Right renal cortex interstitium (tissue), 3 donors: ENCODE data around the gene WSB2. TPM values are rescaled to one million over a fixed set of nuclear protein-coding genes. Genes with fewer than 3 reads are reported as not detected.
A peak's percentile ranks its signal among the peaks of the same experiment; 100 is the strongest.

Experiments used
- DNase-seq, 3 donors: peaks; one replicate each; pipeline ENCODE4 v3.0.0-alpha.2; 2013; ENCODE audit warnings: low read depth in 3 of 3, low spot score in 2 of 3
- polyA plus RNA-seq, 3 donors: library from polyadenylated mRNA; unstranded; fragments of 120-200 nt; gene quantifications; one replicate each; pipeline ENCODE4 v1.2.1, GENCODE V29; 2013; ENCODE audit not compliant: insufficient read length in 3 of 3

Gene WSB2
- polyA plus RNA-seq, 3 donors = 52.1 to 53.2 (median 52.8) TPM

DNA sequence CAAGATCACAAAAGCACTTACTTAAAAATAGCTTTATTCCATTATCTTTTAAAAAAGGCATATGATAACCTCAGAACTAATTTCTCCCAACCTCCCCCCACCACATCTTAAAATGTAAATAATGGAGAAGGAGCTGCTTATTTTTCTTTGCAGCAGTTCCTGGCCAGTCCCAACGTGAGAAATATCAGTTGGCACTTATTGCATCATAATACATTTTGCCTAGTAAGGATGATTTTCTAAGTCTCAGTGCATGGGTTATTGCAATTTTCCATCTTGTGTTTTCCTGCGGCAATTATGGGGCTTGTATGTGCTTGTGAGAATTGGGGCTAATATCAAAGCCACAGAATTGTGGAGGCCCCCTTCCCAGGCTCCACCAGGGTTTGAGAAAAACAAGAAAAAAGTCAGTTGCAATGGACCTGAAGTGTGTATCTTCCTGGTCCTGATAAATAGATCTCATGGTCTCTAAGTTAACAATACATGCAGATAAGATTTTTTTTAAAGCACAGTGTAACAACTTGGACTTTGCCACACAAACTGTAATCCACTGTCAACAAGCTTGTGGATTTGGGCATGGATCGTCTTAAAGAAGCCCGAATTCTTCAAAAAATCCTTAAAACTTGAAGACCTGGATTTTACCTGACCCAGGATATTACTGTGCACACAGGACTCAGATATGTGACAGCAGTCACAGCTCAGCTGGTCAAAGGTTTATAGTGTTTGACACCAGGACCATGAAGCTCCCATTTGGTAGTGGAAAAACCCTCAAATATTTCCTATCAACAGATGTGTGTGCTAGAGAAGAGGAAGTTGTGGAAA, 2.8 kb upstream of the WSB2 start:
- DNase-seq = no peak

DNA sequence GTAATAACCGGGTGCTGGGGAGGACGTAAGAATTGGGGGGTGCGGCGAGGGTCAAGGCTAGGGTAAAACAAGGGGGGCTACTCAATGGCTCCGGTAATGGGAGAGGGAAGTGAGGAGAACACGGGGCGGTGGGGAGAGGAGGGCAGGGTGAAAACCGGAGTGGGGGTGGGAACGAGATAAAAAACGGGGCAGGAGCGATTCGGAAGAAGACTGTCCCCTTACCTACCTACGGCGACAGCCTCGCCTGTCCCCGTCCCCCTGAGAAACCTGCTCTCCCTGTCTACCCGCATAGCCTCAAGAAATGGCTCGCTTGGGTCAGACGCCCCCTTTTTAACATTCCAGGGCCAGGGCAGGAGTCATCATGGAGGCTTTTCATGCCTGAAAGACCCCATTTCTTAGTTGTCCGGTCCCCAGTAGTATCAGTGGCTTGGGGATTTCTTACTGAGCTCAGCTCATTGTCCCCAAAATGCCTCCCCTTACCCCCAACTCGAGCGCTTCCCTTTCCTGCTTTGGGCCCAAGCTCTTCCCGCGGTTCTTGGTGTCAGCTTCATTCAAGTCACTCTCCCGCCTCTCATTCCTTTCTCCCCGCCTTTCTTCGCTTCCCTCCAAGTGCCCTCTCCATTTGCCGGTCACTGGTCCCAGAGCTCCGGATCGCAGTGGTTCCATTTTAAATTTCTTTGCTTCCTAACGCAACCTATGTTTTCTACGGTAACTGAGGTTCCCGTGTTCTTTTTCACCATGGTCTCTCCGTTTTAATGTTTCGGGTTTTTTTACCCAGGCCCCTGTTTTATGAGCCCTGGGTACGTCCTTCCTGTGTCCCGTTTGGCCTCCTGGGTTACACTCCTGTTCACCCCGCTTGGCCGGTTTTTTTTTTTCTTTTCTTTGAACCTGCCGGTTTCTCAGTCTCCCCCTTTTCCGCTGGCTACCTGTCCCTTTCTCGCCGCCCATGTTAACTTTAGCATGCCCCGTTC, 1.2 kb upstream of the WSB2 start:
- peak in 2 of 3 donors; percentile 38 to 49 for DNase-seq

DNA sequence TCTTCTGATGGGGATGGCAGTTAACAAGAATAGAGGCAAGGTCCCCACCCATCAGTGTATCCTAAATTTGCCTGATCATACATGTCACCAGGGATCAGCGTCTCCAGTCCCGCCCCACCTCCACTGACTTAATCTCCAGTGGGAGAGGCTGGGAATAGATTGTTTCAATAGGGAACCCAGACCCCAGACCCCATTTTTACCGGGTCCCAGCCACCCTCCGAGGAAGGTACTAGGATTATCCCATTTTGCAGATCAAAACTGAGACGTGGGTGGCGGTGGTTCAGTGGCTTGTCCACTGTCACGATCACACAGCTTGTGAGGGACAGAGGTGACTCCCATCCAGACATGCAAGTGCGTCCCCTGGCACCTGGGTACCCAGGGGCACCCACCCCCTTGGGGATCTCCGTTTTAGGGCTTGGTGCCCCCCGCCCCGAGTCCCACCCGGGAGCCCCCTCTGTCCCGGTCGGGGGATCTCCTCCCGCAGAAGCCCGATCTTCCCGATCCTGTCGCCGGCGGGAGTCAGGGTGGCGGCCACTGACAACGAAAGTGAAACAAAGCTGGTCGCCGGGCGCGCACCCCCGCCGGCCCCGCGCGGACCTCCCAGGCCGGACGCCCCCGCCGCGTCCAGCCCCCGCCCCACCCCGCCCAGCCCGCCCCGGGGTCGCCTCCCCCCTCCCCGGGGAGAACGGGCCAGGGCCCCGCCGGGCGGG, 523 bp downstream of the WSB2 start:
- peak in 2 of 3 donors; percentile 5 to 15 for DNase-seq

DNA sequence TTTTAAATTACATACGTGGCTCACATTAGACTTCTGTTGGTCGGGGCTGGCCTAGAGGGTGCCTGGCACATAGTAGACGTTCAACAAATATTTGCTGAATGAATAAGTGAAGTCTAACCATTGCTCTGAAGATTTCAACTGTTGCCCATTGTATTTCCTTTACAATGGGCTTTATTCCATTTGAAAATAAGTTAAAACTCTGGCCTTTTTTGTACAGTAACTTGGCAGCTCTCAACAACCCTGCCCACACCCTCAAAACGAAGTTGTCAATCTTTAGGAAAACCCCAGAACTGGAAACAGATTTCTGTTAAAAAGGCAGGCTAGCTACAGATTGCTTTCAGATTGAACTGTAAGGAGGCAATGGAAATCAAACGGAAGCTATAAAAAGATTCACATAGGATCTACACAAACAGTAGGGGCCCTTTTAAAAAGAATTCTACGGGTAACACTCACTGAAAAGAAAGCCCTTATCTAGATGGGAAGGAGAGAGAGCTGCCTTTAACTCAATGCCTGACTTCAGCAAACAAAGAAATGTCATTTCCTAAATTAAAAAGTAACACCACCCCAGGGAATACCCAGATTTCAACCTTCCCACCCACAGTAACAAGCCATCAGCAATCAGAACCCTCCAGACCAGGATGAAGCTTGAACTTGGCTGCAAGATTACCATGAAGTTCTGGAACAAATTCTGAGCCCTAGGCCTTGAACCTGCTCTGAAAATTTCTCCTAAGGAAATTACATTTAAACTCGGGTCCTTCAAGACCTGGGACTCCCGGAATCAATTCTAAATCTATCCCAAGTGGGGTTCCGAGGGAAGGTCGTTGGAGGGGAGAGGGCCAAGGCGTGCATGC, 1.4 kb downstream of the WSB2 start:
- DNase-seq = peak in 1 of 3 donors; percentile 9

DNA sequence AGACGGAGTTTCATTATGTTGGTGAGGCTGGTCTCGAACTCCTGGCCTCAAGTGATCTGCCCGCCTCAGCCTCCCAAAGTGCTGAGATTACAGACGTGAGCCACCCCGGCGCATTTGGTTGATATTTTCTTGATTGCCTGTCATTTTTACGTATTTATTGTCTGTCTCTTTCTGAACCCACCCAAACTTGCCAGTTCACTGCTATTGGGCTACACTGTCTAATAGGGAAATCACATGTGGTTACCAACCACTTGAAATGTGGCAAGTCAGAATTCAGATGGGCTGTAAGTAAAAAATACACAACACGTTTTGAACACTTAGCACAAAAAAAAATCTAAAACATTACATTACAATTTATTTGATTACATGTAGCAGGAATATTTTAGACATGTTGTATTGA, 2.1 kb downstream of the WSB2 start:
- no peak for DNase-seq

DNA sequence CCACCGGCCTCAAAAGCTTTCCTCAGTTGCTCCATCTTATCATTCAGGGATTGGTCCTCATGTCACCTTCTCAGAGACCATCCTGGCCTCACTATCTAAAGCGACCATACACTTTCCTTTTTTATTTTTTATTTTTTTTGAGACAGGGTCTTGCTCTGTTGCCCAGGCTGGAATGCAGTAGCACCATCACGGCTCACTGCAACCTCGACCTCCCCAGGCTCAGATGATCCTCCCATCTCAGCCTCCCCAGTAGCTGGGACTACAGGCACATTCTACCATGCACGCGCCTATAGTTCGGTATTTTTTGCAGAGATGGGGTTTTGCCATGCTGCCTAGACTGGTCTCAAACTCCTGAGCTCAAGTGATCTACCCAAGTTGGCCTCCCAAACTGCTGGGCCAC, 2.8 kb downstream of the WSB2 start:
- DNase-seq = no peak

DNA sequence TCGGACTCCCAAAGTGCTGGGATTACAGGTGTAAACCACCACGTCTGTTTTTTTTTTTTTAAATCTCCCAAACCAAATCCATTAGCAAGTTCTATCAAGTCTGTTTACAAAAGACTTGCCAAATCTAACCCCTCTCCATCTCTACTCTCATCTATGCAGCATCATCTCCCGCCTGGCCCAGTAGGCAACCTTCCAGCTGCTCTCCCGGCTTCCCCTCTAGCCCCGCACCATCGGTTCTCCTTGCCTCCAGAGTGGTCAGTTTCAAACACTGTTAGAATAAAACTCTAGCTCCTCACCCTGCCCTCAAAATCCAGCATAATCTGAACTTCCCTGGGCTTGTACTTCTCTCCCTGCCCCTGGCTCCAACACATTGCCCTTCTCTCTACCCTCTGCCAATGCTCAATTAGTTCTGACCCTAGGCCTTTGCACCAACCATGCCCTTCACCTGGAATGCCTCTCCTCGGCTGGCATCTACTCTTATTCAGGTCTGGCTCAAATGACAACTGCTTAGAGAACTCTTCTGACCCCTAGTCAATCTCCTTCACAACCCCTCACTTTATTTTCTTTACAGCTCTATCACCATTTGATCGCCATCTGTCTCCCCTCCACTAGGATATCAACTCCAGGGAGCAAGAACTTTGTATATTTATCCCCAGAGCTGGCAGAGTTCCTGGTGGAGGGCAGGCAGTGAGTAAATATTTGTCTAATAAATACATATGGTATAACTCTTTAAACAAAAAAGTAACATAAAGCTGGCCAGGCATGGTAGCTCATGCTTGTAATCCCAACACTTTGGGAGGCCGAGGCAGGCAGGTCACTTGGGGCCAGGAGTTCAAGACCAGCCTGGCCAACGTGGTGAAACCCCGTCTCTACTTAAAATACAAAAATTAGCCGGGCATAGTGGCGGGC, 4.9 kb downstream of the WSB2 start:
- DNase-seq = no peak

DNA sequence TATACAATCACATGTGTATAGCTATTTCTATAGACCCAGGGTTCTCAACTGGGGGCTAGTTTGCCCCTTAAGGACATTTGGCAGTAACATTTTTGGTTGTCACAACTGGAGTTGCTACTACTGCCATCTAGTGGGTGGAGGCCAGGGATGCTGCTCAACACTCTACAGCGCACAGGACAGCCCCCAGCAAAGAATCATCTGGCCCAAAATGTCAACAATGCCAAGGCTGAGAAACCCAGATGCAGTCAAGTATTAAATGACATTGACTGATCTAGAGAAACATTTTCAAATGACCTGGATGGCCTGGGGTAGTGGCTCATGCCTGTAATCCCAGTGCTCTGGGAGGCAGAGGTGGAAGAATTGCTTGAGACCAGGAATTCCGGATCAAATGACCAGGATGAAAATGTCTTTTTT, 5.8 kb downstream of the WSB2 start:
- DNase-seq = peak in 1 of 3 donors; percentile 23

DNA sequence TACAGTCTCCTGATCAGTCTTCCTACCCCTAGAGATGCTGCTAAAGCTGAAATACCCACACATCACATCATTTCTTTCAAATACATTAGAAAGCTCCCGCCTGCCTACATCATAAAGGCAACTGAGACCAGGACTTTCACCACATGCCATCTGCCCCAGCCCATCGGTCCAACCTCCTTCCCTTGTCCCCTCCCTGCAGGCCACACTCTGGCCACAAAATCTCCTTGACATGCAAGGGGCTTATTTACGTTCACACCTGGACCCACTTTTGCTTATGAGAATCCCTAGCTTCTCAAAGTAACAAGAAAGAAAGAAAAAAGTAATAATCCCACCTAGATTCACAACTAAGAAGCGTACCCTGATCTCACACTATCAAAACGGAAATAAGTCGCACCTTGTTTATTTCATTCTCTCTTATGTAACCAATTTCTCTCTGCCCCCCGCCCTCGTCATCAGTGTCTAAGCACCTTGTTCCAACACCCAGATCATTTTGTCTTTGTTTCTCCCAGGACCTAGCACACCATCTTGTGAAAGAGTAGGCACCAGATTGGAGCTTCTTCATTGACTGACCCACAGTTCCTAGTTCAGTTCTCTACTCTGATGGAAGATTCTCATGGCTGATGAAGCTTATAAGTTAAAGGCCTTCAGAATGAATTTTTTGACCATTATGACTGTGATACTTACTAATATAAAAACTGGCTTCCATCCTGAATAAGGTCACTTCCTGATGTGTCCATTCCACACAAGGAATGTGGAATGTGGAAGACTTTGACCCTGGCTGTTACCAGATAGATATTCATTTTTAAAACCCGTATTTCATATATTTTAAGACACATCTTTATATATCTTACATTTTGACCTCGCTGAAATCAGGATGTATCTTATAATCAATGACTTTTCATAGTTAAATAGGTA, 7.7 kb downstream of the WSB2 start:
- DNase-seq = no peak

DNA sequence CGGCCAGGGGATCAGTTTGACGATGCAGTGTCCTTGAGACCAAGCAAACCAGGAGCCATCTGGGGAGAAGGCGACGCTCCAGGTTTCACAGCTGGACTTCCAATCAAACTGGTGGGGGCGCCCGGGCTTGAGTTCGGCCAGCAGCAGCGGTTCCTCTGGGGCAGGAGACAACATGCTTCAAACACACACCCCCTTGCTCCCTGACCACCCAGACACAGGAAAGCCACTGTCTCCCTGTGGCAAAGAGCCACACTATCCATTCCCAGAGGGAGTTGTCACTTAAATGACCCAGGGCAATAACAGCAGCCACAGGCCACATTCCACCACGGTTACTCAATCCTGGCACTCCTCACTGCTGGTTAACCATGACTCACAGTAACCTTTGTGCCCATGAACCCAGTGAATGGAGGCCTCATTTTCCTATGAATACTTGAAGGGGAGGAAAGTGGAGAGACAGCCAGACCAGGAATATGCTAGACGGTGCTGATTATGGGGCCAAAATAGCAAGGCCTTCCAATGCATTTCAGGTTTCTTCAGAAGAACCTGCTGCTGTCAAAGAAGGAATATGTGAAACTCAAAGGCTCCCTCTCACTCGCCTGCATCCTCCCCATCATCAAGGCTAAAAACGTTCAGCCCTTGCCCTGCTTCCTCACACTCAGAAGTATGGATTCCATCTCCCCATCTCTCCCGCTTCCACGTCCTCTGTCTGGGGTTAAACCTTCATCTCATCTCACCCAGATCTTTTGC, 8.5 kb downstream of the WSB2 start:
- peak in 1 of 3 donors; percentile 18 for DNase-seq

DNA sequence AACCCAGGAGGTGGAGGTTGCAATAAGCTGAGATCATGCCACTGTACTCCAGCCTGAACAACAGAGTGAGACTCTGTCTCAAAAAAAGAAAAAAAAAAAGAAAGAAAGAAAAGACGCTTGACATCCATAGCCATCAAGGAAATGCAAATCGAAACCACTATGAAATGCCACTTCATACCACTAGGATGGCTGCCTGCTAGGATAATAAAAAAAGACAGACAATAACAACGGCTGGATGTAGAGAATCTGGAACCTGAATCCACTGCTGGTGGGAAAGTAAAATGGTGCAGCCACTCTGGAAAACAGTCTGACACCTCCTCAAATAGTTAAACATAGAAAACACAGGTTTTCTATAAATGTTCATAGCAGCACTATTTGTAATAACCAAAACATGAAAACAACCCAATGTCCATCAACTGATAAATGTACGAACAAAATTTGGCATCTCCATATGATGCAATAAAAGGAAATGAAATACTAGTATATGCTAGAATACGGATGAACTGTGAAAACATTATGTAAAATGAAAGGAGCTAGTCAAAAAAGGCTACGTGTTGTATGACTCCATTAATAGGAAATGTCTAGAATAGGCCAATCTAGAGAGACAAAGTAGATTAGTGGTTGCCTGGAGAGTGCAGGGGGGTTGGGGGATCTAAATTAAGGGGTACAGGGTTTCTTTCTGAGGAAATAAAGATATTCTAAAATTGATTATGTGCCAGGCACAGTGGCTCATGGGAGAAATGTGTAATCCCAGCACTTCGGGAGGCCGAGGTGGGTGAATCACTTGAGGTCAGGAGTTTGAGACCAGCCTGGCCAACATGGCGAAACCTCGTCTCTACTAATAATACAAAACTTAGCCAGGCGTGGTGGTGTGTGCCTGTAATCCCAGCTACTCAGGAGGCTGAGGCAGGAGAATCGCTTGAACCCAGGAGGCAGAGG, 9.7 kb downstream of the WSB2 start:
- no peak for DNase-seq

DNA sequence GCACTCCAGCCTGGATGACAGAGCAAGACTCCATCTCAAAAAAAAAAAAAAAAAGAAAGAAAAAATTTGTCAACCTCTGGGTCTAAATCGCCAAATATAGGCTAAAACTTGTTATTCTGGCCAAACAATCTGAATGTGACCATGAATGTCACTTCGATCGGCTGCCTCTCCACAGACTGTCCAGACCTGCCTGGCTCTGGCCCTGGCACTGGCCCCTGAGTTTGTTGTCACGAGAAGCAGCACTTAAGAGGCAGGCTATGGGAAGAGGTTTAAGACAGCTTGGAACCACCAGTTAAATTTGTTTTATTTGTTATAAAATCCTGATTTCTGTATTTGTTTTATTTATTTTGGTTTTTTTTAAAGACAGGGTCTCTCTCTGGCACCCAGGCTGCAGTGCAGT, 14.5 kb downstream of the WSB2 start:
- DNase-seq = no peak

DNA sequence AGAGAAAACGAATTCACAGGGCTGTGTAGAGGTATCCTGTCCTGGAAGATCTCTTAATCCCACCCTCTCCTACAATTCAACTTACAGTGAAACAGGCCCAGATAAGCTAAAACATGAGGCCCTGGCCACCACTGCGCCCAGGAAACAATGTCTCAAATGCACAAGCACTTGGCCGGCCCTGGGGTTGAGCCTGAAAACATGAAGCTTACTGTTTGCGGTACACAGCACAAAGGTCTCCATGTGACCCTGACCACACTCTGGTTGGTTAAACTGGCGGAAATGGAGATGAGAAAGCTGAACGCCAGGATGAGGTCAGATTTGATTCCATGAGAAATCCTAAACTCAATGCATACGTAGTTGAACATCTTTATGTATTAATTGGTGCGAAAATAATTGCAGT, 16.4 kb downstream of the WSB2 start:
- DNase-seq = no peak

DNA sequence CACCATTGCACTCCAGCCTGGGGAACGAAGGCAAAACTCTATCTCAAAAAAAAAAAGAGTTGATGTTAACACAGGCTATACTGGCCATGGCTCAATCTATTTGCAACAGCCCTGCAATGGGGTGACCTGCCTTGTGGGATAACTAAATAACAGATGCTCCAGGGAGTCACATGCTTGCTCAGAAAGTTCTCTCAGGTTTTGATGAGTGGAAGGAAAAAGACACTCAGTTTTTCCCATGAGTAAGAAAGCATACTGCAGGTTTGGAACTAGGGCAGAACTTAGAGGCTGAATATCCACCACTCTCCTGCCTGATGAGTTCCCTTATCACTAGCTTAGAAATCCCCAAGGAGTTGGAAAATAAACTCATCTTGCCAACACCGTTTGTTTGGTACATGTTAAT, 16.9 kb downstream of the WSB2 start:
- no peak for DNase-seq

DNA sequence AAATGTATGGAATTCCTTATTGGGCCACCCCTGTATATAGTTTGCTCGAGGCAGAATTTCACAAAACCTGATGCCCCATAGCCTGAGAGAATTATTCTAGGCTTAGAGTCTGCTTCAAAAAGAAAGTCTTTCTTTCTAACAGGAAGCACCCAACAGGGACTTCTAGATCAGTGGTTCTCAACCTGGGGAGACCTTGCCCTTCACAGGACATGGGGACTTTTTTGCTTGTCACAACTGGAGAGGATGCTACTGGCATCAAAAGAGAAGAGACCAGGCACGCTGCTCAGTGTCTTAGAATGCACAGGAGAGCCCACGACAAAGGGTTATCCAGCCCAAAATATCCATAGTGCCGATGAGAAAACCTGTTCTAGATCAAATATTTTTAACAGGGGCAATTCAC, 18.9 kb downstream of the WSB2 start:
- no peak for DNase-seq

DNA sequence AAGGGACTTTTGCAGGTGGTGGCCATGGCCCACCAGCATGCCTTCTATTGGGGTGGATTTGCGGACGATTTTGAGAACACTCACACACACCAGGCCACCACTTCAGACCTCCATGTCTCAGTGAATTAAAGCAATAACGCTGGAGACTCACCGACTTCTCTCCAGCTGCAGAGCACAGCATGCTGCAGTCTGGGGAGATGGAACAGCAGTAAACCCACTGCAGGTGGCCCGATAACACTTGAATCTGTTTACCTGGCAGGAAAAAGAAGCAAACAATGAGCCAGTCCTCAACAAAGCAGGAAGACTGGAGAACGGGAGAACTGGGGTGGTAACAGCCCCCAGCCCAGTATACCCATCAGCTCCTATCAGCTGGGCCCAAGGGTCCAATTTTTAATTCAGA, 22.8 kb downstream of the WSB2 start:
- DNase-seq = no peak
